Right ventricle myocardium superior (tissue), 1 donor: ENCODE results near the gene TSN. TPM values are rescaled to one million over a fixed set of nuclear protein-coding genes. Genes with fewer than 3 reads are reported as not detected.
"Not testable (repeated sequence)": the region's sequence is repeated elsewhere in the genome, so short reads cannot be mapped to it uniquely, and the experiment has no call there.

Source experiments
- ATAC-seq: fragments of 200-7000 bp; cut with Tn5 transposase; one replicate; pipeline ENCODE4 v1.9.1; 2020; ENCODE audit warnings: mild to moderate bottlenecking; ENCODE audit not compliant: poor library complexity
- DNase-seq: peaks from one replicate; pipeline ENCODE4 v3.0.0-alpha.2; 2020
- intact Hi-C: fragments of 100-400 bp; cut with DNase I; formaldehyde crosslinking; loops from one replicate; pipeline ENCODE4 v1.11.2; 2022
- total RNA-seq: library from RNA; stranded (reverse); fragmentation: NEBNext Ultra II Directional; extraction: Animal tissue kit (Norgen Biotek cat#: 25700); gene quantifications from one replicate; pipeline ENCODE4 v1.2.1, GENCODE V29; 2021
- donor health status: DM: no; HTN: yes; CAD: no; lungs with severe emphysema.

Gene TSN
- total RNA-seq, 1 donor from 2014 or later = 32.8 TPM

DNA sequence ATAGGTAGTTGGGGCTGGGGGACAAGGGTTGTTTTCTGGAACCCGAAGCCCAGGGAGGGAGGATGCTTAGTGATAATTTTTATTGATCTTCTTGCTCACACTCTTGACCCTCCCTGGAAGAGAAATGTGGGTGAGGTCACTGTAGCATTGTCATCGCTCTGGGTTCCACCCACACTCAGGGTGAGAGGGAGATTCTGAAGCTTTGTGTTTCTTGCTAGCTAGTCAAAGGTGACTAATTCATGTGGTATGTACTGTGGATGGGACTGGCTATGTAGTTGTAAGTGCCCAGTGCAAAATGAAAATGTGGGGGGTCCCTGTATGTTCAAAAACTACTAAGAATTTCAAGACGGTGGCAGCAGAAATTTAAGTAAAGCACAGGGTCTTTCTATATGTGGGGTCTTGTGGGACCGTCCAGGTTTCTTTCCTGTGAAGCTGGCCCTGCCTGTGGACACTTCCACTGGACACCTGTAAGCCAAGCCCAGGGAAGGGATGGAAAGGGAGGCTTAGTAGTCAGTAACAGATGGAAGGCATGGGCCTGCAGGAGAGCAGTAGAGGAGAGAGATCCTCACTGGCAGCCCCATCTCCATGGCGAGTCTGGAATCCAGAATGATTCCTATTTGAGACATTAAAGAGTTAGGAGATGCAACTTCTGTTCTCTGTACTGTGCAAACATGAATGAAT lies 35.0 kb downstream of the TSN start:
- intact Hi-C loops = no loop called here
- ATAC-seq (no peak), DNase-seq (no peak)

DNA sequence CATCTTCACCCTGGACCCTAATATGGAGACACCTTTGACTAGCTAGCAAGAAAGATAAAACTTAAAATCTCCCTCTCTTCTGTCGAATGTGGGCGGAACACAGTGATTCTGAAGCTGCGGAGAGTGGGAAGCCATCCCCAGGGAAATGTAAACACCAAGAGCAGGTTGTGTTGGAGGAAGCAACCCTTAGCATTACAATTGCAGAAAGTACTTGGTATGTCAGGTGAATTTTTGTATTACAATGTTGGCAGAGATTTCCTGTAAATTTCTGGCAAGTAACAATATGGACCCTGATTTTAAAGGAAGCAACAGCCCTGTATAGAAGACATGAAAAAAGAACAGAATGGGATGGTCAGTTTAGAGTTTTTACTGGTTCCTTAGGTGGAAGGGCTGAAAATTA lies 35.8 kb downstream of the TSN start:
- DNase-seq (no peak), ATAC-seq (no peak)
- intact Hi-C loops = no loop called here

DNA sequence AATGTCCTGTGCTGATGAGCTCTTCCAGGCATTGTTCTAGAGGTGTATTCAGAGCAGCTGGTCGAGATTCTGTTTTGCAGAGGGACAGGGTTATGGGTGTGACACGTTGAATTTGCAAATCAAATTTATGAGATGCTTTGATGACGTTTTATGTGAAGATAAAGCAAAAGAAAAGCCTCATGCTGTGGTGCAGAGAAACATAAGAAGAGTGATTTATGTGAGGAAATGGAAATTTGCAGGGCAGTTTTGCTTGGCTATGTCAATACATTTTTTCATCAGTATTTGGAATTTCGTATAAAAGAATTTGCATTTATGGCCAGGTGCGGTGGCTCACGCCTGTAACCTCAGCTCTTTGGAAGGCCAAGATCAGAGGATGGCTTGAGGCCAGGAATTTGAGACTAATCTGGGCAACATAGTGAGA lies 36.4 kb downstream of the TSN start:
- intact Hi-C loops = no loop called here
- ATAC-seq (no peak), DNase-seq (no peak)

DNA sequence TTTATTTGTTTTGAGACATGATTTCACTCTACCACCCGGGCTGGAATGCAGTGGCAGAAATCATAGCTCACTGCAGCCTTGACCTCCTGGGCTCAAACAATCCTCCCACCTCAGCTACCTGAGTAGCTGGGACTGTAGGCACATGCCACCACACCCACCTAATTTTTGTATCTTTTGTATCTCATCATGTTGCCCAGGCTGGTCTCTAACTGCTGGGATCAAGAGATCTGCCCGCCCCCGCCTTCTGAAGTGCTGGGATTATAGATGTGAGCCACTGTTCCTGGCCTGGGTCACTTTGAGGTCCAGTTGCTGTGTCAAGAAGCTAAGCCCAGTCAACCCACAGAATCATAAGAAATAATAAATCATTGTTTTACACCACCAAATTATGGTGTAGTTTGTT lies 38.4 kb downstream of the TSN start:
- intact Hi-C loops = no loop called here
- ATAC-seq (no peak), DNase-seq (no peak)

DNA sequence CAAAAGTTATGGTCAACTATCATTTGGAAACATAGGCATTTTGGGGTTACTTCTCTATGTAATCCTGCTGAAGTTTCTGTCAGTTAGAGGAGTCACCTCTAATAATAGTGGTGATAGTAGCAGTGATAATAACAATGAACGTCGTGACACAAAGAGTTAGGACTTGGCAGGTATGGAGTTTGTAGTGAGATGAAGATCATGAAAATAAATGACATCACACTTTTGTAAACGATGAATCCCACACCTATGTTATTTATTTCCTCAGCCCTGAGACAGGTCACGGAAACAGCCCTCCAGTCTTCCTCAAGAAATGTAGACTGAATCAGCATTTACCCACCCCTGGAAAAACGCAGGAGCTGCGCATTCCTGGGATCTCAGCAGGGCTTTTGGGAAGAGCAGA lies 38.8 kb downstream of the TSN start:
- ATAC-seq (no peak), DNase-seq (no peak)
- intact Hi-C loops = no loop called here

DNA sequence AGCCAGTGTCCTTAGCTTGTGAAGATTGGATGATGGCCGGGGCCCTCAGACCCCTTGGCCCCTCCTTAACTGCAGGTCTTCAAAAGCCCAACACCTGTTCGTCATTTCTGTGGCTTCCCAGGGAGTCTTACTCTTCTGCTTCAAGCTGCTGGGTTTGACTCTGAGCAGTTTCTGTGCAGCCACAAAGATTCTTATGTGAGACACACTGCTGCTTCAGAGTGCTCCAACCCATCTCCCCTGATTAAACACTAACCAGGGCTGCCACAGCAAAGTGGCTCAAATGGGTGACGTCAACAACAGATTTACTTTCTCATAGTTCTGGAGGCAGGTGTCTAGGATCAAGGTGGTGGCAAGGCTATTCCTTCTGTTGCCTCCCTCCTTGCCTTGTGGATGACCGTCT lies 40.8 kb downstream of the TSN start:
- no peak for DNase-seq
- no peak for ATAC-seq
- intact Hi-C loops = no loop called here

DNA sequence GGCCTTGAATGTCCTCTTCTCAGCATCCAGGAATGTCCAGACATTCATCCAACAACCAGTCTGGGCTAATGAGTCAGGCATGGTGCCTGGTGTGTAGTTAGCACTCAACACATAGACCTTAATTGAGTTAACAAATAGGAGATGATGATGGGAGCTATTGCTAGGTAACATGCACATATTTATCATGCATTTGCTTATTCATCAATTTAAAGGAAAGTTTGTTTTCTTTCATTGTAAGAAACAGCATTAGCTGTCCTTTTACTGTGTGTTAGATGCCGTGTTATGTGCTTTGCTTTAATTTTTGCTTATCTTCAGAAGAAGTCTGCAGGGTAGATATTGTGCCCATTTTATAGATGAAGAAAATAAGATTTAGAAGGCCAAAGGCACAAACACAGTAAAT lies 43.2 kb downstream of the TSN start:
- DNase-seq (no peak), ATAC-seq (no peak)
- intact Hi-C loops = no loop called here

DNA sequence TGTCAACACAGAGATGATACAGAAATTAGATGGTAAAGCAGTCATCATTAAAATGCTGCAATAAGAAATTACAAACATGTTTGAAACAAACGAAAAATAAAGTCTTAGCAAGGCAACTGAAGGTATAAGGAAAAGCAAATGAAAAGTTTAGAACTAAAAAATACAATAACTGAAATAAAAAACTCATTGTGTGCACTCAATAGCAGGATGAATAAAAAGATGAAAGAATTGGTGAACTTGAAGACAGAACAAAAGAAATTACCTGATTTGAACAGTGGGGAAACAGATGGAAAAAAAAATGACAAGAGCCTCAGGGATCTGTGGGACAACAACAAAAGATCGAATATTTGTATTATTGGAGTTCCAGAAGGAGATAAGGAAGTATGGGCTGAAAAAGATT lies 46.5 kb downstream of the TSN start:
- ATAC-seq = no peak
- no peak for DNase-seq
- intact Hi-C loops = no loop called here

DNA sequence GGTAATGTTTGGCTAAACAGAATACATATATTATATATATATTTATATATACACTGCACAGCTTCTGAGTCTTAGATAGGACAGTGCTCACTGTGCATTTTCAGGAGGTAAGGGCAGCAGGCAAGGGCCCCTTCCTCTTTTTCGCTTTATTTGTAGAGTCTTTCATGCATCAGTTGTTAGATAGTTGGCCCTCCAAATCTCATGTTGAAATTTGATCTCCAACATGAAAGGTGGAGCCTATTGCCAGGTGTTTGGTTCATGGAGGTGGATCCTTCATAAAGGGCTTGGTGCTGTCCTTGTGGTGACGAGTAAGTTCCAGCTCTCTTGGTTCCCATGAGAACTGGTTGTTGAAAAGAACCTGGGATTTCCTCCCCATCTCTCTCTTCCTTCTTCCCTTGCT lies 48.1 kb downstream of the TSN start:
- no peak for ATAC-seq
- intact Hi-C loops = no loop called here
- DNase-seq = no peak

DNA sequence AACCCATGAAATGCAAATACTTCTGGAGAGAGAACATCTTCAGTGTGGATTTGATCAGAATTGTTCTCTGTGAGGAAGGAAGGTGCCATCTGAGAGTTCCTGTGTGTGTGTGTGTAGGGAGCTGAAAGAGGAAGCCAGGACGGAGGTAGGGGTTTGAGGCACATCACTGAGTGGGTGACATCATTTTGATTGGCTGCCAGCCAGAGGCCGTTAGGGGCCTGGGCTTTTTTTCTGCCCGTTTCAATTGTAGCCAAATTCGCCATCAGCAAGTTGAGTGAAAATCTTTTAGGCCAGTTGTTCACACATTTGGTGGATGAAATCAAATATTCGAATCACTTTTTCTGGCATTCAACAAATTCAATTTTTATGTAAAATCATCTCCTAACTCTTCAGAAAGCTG lies 48.9 kb downstream of the TSN start:
- no peak for DNase-seq
- intact Hi-C loops = no loop called here
- ATAC-seq = no peak

DNA sequence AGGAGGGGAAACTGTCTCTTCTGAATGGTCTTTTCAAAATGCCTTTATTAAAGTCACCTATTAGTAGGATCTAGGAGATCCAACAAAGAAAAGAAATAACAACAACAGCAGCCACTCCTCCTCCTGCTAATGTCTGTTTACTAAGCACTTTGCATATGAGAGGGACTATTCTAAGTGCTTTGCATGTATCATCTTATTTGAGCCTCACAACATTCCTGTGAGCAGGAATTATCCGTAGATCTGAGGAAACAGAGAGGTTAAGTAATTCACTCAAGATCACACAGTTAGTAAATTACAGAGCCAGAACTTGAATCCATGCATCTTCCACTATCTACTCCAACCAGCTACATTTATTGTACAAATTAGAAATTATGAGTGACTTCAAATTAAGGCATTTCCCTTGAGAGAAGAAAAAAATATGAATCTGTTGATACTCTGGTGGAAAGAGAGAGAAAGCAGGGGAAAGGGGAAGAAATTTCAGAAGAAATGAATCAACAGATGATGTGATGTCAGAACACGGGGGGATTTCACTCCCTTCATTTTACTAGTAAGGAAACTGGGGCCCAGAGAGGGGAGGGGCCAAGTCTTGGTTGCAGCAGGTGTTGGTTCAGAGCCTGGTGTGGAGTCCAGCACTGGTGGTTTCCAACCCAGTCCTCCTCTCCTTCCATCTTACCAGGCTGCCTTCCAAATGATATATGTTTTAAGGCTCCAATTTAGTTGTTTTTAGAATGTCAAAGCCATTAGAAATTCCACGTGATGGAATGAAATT lies 49.7 kb downstream of the TSN start:
- DNase-seq = no peak
- ATAC-seq = no peak
- intact Hi-C loops = no loop called here

DNA sequence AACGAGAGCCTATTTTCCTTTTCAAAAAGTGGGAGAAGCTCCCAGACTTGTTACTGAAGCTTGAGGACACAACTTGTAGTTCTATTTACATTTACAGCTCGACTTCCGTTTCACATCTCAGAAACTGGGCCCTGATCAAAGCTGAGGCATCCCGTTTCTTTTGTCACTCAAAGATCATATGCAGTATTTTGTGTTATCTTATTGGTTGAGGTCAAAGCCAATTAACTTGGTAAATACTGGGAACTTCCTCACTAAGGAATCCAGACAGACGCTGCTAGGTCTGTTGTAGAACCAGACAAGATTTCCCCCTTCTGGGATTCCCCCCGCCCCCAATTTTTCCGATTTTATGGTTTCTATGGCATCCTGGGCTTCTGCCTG lies 50.3 kb downstream of the TSN start:
- intact Hi-C loops = no loop called here
- no peak for ATAC-seq
- no peak for DNase-seq

DNA sequence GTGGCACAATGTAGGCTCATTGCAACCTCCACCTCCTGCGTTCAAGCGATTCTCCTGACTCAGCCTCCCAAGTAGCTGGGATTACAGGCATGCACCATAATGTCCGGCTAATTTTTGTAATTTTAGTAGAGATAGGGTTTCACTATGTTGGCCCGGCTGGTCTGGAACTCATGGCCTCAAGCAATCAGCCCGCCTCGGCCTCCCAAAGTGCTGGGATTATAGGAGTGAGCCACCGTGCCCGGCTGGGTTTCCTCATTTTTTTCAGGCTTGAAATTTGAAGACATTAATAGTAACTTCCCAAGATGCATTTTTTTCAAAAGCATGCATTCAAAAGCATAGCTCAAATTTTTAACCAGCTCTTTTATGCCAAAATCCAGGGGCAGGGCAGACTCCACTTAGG lies 52.3 kb downstream of the TSN start:
- DNase-seq, ATAC-seq, intact Hi-C loops: not testable (repeated sequence)

DNA sequence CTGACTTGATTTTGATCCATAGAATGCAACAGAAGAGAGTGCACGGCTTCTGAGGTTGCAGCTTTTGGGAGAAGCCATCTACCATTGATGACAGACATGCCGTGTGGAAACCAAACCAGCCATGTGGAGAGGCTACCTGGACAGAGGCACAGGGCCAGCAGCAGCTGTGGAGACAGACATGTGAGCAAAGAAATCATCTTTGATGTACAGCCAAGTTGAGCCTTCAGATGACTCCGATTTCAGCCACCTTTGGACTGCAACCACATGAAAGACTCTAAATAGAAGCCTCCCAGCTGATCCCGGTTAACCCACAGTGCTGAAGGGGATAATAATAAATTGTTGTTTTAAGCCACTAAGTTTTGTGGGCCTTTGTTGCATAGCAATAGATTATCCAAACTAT lies 54.2 kb downstream of the TSN start:
- ATAC-seq = no peak
- intact Hi-C loops = no loop called here
- no peak for DNase-seq

DNA sequence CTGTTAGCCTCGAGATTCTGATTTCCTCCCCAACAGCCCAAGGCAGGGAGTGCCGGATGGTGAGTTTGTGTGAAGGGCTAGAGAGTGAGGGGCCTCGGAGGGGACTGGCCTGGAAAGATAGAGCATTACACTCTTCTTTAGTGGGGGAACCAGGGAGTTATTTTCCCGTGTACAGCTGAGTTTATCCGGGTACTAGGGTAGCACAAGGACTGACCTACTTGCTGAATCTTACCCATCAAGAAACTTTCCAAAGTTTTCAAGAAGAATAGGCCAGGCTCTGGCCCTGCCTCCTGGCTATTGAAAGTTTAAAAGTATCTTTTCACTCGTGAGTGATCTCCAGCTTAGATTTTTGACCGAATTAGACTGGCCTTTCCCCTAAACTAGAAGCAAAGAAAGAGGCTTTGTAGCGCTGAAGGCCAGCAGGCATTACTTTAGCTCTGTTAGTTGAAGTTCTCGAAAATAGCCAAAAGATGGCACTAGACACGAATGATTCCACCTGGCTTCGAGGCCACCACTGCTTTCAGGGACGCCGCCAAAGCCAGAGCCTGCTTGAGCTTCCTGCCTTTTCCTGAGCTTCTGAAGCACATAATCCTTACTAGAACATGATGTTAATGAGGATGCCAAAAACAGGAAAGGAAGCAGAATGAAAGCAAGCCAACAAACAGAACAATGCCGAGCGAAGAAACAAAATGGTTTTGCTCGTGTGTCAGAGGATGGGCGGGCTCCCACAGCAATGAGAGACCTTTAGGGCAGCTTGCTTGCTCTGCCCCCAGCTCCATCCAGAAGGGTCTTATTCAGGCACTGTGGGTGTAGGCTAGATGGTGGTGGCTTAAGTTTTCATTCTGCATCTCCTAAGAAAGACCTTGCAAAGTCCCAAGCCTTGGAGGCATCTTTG lies 55.8 kb downstream of the TSN start:
- intact Hi-C loops = no loop called here
- ATAC-seq (peak; percentile 94), DNase-seq (peak; percentile 76)

DNA sequence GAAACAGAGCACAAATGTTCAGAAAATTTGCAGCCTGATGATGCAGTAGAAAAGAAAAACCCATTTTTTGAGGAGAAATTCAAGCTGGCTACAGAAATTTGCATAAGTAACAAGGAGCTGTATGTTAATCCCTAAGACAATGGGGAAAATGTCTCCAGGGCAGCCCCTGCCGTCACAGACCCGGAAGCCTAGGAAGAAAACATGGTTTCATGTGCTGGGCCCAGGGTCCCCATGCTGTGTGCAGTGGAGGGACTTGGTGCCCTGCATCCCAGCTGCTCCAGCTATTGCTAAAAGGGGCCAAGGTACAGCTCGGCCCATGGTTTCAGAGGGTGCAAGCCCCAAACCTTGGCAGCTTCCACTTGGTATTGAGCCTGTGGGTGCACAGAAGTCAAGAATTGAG lies 57.6 kb downstream of the TSN start:
- DNase-seq, intact Hi-C loops, ATAC-seq: not testable (repeated sequence)

DNA sequence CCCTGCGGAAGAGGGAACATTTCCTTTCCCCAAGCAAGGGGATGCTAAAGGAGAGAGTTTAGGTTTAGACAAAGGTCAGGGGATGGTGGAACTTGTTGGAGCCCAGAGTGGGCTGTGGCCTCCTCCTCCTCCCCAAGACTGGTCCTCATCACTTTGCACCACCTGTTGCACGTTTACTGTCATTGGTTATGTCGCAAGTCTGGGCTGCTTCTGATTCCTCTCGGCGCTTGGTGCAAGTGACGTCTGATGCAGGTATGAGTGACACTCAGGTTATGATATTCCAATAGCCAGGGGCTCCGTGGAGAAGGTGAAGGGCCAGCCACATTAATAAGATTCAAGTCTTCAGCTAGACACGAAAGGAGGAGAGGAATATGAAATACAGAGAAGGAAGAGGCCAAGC lies 59.8 kb downstream of the TSN start:
- DNase-seq = no peak
- ATAC-seq = no peak
- intact Hi-C loops = no loop called here

DNA sequence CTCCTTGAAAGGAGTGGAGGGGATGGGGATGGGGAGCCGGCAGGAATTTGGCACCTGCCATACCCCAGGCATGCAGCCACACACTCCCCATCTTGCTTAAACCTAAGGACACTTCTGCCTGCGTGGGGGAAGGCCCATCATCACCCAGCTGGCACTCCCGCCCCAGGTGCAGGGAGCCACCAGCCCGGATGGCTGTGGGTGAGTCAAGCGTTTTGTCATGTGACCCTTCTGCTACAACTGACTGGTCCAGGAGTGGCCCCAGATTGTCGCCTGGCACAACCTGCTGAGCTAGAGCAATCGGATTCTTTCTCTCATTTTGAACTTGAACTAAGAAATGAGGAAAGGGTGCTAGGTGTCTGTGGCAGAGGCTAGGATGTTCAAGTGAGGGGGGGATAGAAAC lies 61.3 kb downstream of the TSN start:
- intact Hi-C loops = no loop called here

DNA sequence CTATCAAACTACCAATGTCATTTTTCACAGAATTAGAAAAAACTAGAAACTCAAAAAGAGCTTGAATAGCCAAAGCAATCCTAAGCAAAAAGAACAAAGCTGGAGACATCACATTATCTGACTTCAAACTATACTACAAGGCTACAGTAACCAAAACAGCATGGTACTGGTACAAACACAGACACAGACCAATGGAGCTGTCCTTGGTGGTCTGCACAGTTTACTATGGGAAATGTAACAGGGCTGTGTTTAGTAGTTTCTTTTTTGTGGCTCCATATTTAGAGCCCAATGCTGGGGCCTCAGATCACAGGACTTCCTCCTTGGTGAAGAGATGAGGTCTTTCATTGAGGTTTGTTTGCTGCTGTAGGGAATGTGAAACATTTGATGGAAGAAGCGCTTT lies 61.9 kb downstream of the TSN start:
- DNase-seq, intact Hi-C loops, ATAC-seq: not testable (repeated sequence)

More for the DNA sequence above, 61.3 kb downstream of the TSN start:
- DNase-seq (no peak), ATAC-seq (no peak)
